ENCODE results near the gene CD5L.

Gene CD5L

GRCh38 chr1:157806431-157807149 is 35.0 kb downstream of the CD5L start:
- no peak for DNase-seq

GRCh38 chr1:157803851-157804250 is 37.8 kb downstream of the CD5L start:
- DNase-seq: no peak

DNA sequence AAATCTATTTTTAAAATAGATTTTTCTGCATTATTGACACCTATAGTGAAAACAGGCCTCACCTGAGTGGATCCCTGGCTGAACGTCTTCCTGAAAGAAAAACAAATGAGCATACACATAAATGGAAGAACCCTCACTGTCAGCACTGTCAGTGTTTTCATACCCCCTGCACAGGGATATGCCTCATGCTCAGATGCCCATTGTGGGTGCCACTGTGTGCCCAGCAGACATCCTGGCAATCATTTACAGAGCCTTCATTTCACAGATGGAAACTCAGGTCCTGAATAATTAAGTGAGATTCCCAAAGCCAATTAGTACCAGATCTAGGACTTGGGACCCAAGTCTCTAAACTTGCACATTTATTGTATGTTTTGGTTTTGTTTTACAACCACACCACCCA is 41.6 kb downstream of the CD5L start:
- DNase-seq: no peak

- DNase-seq: no peak
Measured at GRCh38 chr1:157798211-157798610, 43.4 kb downstream of the CD5L start.

DNA sequence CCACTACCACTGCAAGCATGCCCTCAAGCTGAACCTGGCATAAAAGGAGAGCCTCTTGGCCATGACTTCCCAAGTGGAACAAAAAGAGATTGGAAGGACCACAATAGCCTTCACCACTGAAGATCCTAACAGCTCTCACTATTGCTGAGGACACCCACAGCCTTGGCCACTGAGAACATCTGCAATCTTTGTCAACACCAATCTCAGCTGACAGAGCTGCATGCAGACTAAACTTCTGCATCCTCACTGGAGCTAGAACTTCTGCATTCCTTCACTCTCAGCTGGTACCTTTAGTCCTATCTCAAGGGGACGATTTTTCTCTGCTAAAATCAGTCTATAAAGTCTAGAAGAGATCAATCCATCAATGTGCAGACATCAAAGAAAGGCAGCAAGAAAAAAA is 56.4 kb downstream of the CD5L start:
- DNase-seq: no peak

DNA sequence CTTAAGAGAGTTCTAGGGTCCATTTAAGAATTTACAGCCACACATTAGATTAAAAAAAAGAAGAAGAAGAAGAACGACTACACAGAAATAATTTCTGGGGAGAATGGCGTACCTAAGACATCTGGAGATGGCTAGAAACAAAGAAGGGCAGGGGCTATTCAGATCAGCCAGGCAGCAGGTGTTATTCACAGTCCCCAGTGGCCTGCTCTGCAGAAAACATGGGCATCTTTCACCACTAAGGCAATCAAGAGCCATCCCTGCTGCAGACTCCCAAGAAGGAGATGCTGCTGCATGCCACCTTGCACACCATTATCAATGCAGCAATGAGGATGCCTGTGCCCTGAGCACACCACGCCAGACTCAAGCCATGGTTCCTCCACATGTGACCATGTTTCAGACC is 56.8 kb downstream of the CD5L start:
- DNase-seq: no peak

GRCh38 chr1:157782931-157783330 is 58.7 kb downstream of the CD5L start:
- DNase-seq: no peak

DNA sequence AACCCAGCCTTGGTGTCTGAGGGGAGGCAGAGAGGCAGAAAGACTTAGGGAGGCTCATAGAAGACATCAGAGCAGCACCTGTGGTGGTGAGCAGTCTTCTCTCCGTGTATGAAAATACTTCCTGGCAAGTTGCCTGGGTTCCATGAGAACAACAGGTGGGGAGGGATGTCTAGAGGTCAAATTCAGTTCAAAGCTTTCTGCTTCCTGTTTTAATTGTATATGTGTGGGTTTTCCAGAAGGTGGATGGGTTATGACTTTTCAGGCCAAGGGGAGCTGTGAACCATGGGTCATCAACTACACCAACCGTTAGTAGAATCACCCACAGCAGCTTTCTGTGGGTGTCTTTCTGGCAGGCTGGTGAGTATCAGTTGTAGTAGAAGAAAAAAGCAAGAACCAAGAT is 60.6 kb downstream of the CD5L start:
- no peak for DNase-seq

Measured in activated T-cell treated with anti-CD3 and anti-CD28 coated beads, Interleukin-2, amount 50 U/mL, for 48 hours (primary cell).